GM12801 (cell line): ENCODE results near the gene LRRC43.

Experiments
- TF ChIP-seq, protein P1 (sequence below): IDR thresholded peaks from one replicate; pipeline ENCODE4 v1.5.1; 2011; ENCODE audit warnings: control low read depth; ENCODE audit not compliant: insufficient read length; ENCODE audit errors: extremely low read depth

Gene LRRC43

DNA sequence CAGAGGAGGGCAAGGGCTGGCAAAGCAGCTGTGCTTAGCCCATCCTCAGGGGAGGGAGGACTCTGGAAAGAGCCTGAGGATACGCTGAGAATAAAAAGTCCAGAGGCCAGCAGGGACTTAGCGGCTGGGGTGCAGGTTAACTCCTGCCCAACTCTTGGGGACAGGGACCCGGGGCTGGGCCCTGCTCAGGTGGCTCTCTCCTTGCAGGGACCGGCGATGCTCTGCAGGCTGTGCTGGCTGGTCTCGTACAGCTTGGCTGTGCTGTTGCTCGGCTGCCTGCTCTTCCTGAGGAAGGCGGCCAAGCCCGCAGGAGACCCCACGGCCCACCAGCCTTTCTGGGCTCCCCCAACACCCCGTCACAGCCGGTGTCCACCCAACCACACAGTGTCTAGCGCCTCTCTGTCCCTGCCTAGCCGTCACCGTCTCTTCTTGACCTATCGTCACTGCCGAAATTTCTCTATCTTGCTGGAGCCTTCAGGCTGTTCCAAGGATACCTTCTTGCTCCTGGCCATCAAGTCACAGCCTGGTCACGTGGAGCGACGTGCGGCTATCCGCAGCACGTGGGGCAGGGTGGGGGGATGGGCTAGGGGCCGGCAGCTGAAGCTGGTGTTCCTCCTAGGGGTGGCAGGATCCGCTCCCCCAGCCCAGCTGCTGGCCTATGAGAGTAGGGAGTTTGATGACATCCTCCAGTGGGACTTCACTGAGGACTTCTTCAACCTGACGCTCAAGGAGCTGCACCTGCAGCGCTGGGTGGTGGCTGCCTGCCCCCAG, 23.4 kb downstream of the LRRC43 start:
- TF ChIP-seq, protein P1, sequence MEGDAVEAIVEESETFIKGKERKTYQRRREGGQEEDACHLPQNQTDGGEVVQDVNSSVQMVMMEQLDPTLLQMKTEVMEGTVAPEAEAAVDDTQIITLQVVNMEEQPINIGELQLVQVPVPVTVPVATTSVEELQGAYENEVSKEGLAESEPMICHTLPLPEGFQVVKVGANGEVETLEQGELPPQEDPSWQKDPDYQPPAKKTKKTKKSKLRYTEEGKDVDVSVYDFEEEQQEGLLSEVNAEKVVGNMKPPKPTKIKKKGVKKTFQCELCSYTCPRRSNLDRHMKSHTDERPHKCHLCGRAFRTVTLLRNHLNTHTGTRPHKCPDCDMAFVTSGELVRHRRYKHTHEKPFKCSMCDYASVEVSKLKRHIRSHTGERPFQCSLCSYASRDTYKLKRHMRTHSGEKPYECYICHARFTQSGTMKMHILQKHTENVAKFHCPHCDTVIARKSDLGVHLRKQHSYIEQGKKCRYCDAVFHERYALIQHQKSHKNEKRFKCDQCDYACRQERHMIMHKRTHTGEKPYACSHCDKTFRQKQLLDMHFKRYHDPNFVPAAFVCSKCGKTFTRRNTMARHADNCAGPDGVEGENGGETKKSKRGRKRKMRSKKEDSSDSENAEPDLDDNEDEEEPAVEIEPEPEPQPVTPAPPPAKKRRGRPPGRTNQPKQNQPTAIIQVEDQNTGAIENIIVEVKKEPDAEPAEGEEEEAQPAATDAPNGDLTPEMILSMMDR = no peak

- TF ChIP-seq, protein P1 = no peak
Measured at GRCh38 chr12:122206976-122207375, 24.1 kb downstream of the LRRC43 start.

GRCh38 chr12:122207391-122207790, 24.5 kb downstream of the LRRC43 start:
- TF ChIP-seq, protein P1 = no peak

DNA sequence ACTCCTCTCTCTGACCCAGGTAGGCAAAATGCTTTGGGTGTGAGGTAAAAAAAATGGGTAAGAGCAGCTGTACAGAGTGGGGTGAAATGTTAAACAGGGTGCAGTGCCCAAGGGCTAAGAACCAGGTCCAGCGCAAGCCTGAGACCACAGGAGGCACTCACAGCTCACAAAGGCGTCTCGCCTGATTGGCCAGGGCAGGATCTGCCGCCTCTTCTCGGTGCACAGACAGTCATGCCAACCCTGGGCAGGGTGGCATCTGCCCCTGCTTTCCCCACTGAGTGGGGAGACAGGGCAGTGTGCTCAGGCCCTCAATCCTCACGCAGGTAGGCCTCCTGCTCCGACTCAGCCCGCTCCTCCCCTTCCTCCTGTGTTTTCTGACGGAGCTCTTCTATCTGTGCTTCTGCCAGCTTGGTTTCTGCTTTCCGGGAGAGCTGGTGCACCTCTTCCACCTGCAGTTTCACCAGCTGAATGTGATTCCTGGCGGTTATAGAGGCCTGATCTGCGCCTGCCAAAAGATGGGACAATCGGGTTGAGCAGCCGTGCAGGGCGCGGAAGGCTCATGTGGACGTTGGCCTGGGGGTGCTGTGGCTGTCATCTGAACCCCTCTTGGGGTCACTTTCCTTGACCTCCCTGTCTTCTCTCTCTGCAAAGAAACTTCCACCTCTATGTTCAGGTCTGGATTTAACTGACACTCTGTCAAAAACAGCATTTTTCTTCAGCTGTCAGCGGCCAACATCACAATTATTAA, 25.3 kb downstream of the LRRC43 start:
- TF ChIP-seq, protein P1 = no peak

DNA sequence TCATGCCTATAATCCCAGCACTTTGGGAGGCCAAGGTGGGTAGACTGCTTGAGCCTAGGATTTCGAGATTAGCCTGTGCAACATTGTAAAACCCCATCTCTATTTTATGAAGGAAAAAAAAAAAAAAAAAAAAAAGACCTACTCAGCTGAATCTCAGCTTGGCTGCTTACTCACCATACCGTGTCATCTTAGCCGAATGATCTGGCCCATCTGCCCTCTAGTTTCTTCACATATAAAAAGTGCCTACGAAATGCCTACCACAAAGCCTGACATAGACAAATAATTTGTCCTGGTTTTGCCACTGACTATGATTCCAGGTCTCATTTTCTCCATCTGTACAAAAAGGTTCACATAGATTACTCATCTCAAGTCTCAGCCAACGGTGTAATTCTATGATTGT, 32.8 kb downstream of the LRRC43 start:
- TF ChIP-seq, protein P1 = no peak

GRCh38 chr12:122216445-122216844, 33.5 kb downstream of the LRRC43 start:
- TF ChIP-seq, protein P1 = no peak

GRCh38 chr12:122225683-122226365, 42.9 kb downstream of the LRRC43 start, which contains the start of gene DIABLO:
TSS of gene DIABLO (minus strand) at chr12:122226052. CDS start at chr12:122226014, 38 bp downstream.
- TF ChIP-seq, protein P1 = no peak
